Duodenal mucosa (tissue), 2 donors: Measurements from ENCODE around the gene MOCS3.

Source experiments
- H3K27ac ChIP-seq: one replicate; pipeline ENCODE4 v1.7.0; 2013; ENCODE audit warnings: low read depth, low read length
- H3K27me3 ChIP-seq, 2 donors: one replicate each; pipeline ENCODE4 v1.7.0; 2013; ENCODE audit warnings: low read length in 2 of 2, control low read depth in 1 of 2; ENCODE audit not compliant: insufficient read depth in 2 of 2, control insufficient read depth in 1 of 2
- H3K36me3 ChIP-seq, 2 donors: one replicate each; pipeline ENCODE4 v1.7.0; 2013; ENCODE audit warnings: low read length in 2 of 2, control low read depth in 1 of 2; ENCODE audit not compliant: insufficient read depth in 2 of 2, control insufficient read depth in 1 of 2
- H3K4me1 ChIP-seq, 2 donors: one replicate each; pipeline ENCODE4 v1.7.0; 2013; ENCODE audit warnings: low read length in 2 of 2, control low read depth in 1 of 2; ENCODE audit not compliant: insufficient read depth in 2 of 2, control insufficient read depth in 1 of 2
- H3K4me3 ChIP-seq, 2 donors: one replicate each; pipeline ENCODE4 v1.7.0; 2013; ENCODE audit warnings: low read length in 2 of 2, low read depth in 1 of 2
- H3K9ac ChIP-seq, 2 donors: one replicate each; pipeline ENCODE4 v1.7.0; 2013; ENCODE audit warnings: low read length in 2 of 2, low read depth in 1 of 2
- H3K9me3 ChIP-seq, 2 donors: one replicate each; pipeline ENCODE4 v1.7.0; 2013; ENCODE audit warnings: low read length in 2 of 2, control low read depth in 1 of 2; ENCODE audit not compliant: control insufficient read depth in 1 of 2

MOCS3 gene

GRCh38 chr20:50919567-50919966 lies 39.1 kb upstream of the MOCS3 start:
- Histone ChIP-seq H3K9me3 (no peaks in the 10 kb centered on the region), H3K27ac (no peak overlapping the region), H3K27me3 (no peaks in the 10 kb centered on the region), H3K4me3 (no peak overlapping the region), H3K36me3 (peaks cover 0 to 10% of the 10 kb centered on the region in 2 donors), H3K9ac (no peak overlapping the region), H3K4me1 (peaks cover 17 to 48% of the 10 kb centered on the region in 2 donors)

GRCh38 chr20:50920997-50921396 lies 37.6 kb upstream of the MOCS3 start:
- no peaks in the 10 kb centered on the region for H3K9me3 ChIP-seq
- peaks cover 20 to 37% of the 10 kb centered on the region in 2 donors for H3K4me1 ChIP-seq
- peaks cover 0 to 10% of the 10 kb centered on the region in 2 donors for H3K36me3 ChIP-seq

GRCh38 chr20:50921803-50922501 lies 36.7 kb upstream of the MOCS3 start:
- Histone ChIP-seq H3K9me3 (no peaks in the 10 kb centered on the region), H3K4me3 (no peak overlapping the region), H3K36me3 (peaks cover 0 to 10% of the 10 kb centered on the region in 2 donors), H3K9ac (no peak overlapping the region), H3K27ac (no peak overlapping the region), H3K4me1 (peaks cover 11 to 31% of the 10 kb centered on the region in 2 donors), H3K27me3 (no peaks in the 10 kb centered on the region)

More at GRCh38 chr20:50920997-50921396, 37.6 kb upstream of the MOCS3 start:
- H3K27ac ChIP-seq = no peak overlapping the region
- H3K9ac ChIP-seq = no peak overlapping the region
- H3K4me3 ChIP-seq = no peak overlapping the region
- no peaks in the 10 kb centered on the region for H3K27me3 ChIP-seq

DNA sequence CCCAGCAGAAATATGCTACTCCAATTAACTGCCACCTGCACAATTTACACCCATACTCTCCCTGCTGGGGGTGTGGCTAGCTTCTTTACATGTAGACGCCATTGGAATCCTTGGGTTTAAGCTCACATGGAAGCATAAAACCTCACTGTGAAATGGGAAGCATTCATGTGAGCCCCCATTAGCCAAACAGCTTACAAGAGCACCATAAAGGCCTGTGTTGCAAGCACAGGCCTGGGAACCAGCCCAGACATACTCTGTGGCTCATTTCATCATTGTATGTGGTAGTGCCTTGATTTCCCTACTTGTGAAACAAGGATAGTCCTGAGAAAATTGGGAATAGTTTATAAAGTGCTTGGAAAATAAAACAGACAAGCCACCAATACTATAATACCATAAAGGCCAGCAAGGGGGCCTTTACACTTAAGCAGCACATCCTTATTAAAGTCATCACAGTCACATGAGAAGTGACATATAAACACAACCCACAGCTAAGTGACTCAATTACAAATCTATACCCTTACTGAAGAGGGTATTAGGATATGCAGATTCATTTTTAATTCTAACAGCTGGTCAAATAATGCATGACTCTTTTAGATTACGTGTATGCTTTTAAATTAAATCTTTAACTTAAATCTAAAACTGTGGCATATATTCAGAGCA lies 34.2 kb upstream of the MOCS3 start:
- no peak overlapping the region for H3K9ac ChIP-seq
- peaks cover 10 to 21% of the 10 kb centered on the region in 2 donors for H3K36me3 ChIP-seq
- H3K27ac ChIP-seq = no peak overlapping the region
- peaks cover 17 to 24% of the 10 kb centered on the region in 2 donors for H3K4me1 ChIP-seq
- H3K27me3 ChIP-seq = no peaks in the 10 kb centered on the region
- no peaks in the 10 kb centered on the region for H3K9me3 ChIP-seq
- no peak overlapping the region for H3K4me3 ChIP-seq

- Histone ChIP-seq H3K4me1 (peaks cover 17 to 18% of the 10 kb centered on the region in 2 donors), H3K27ac (no peak overlapping the region), H3K9ac (no peak overlapping the region), H3K9me3 (no peaks in the 10 kb centered on the region), H3K27me3 (no peaks in the 10 kb centered on the region), H3K36me3 (peaks cover 10 to 16% of the 10 kb centered on the region in 2 donors), H3K4me3 (no peak overlapping the region)
Observed at GRCh38 chr20:50926530-50926929, 32.1 kb upstream of the MOCS3 start.

GRCh38 chr20:50928469-50928868 lies 30.1 kb upstream of the MOCS3 start:
- H3K27ac ChIP-seq = no peak overlapping the region
- H3K9me3 ChIP-seq = no peaks in the 10 kb centered on the region
- no peak overlapping the region for H3K9ac ChIP-seq
- peaks cover 19 to 23% of the 10 kb centered on the region in 2 donors for H3K4me1 ChIP-seq
- H3K27me3 ChIP-seq = no peaks in the 10 kb centered on the region
- peaks cover 10 to 14% of the 10 kb centered on the region in 2 donors for H3K36me3 ChIP-seq
- H3K4me3 ChIP-seq = peak overlapping the region; percentile 82 to 86

DNA sequence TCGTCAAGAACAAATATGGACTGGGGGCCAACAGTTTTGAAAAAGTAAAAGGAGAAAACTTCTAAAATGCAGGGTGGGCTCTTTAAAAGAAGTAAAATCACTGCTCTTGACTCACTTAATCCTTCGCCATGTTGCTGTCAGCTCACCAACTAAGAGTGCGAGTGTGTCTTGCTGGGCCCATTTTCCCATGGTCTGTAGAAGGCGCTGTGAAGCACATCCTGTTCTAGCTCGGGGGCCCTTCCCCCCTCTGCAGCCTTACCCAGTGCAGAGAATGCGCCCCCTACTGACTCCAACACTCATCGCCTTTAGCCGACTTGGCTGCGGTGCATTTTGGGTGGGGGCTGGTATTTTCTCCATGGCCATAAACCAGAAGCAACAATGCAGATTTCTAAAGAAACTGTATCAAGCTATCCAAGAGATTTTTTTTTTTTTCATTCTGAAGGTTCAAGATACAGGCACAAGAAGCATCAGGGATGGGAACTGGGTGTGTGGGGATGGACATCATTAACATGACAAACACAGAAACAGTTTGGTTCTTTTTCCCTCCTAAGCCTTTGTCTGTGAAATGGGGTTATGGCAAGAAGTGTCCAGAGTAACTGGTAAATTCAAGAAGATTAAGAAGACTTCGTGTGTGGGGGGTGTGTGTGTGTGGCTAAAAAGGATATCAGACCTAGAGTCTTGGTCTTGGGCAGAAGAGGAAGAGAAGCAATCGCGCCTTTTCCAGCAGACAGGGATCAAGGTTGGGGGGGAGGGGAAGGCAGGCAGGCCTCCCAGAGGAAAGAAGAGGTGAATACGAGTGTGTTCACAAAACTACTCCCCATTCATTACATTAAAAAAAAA lies 29.1 kb upstream of the MOCS3 start:
- Histone ChIP-seq H3K4me3 (peak overlapping the region; percentile 82 to 86), H3K27ac (peak overlapping the region; percentile 30), H3K9me3 (no peaks in the 10 kb centered on the region), H3K9ac (peak overlapping the region; percentile 68 to 72), H3K4me1 (peaks cover 14 to 21% of the 10 kb centered on the region in 2 donors), H3K36me3 (peaks cover 10 to 22% of the 10 kb centered on the region in 2 donors), H3K27me3 (no peaks in the 10 kb centered on the region)

GRCh38 chr20:50930139-50930975 lies 28.3 kb upstream of the MOCS3 start:
- H3K4me1 ChIP-seq = peaks cover 14 to 17% of the 10 kb centered on the region in 2 donors
- H3K36me3 ChIP-seq = peaks cover 14 to 30% of the 10 kb centered on the region in 2 donors
- no peaks in the 10 kb centered on the region for H3K27me3 ChIP-seq
- H3K27ac ChIP-seq = no peak overlapping the region
- peak overlapping the region; percentile 70 to 72 for H3K9ac ChIP-seq
- H3K9me3 ChIP-seq = no peaks in the 10 kb centered on the region
- H3K4me3 ChIP-seq = peak overlapping the region; percentile 82 to 86

DNA sequence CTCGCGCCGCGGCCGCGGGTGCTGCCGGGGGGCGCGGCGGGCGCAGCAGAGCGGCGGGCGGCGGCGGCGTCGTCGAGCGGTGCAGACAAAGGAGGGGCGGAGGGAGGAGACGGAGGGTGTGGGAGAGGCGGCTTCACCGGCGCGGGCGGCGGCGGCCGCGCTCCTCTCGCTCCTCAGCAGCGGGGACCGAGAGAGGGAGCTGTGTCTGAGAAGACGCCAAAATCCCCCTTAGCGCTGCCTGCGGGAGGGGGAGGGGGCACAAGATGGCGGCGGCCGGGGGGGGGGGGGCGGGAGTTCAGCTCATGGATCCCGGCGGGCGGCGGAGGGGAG lies 27.7 kb upstream of the MOCS3 start:
- peak overlapping the region in 1 of 2 donors; percentile 69 for H3K9ac ChIP-seq
- H3K4me1 ChIP-seq = peaks cover 14 to 17% of the 10 kb centered on the region in 2 donors
- no peaks in the 10 kb centered on the region for H3K9me3 ChIP-seq
- peaks cover 17 to 36% of the 10 kb centered on the region in 2 donors for H3K36me3 ChIP-seq
- no peaks in the 10 kb centered on the region for H3K27me3 ChIP-seq
- H3K4me3 ChIP-seq = peak overlapping the region; percentile 64 to 78
- H3K27ac ChIP-seq = peak overlapping the region; percentile 98
